ENCODE measurements around the gene TNFAIP6. TPM values are rescaled to one million over a fixed set of nuclear protein-coding genes. Genes with fewer than 3 reads are reported as not detected.

The TNFAIP6 gene
- total and polyA plus RNA-seq, 2 of the 8 experiments (the other 6 are each of a cell fraction or from before 2014, with no cell fraction given): 1.1 to 2.0 TPM

DNA sequence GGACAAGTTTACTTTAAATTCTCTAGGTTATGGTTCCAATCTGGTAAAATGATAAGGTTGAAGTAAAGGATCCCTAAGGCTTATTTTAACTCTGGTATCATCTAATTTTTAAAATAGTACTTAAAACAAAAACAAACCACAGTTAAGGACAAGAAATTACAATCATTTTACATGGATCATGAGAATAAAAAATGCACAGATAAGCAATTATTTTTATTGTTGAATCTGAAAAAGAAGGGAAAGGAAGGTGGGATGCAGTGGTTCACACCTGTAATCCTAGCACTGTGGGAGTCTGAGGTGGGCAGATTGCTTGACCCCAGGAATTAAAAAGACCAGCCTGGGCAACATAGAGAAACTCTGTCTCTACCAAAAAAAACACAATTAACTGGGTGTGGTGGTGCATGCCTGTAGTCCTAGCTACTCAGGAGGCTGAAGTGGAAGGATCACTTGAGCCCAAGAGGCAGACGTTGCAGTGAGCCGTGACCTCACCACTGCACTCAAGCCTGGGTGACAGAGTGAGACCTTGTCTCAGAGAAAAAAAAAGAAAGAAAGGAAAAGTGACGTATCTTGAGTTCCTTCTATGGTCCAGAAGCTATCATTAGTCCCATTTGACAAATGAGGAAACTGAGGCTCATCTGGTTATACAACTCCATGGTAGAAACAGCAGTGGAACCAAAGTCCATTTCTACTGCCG, 2.5 kb downstream of the TNFAIP6 start:
- DNase-seq (ENCODE audit: low read depth in 1 of 2, low spot score in 2 of 2): no peak
- no peak for FAIRE-seq
- 90% methylated on average over 4 of the region's 4 CpGs; no CpG with 5 or more reads in 1 of the 2 experiments for WGBS, 2 experiments (ENCODE audit: extremely low coverage in 1 of 2, insufficient coverage in 1 of 2, insufficient read length in 1 of 2, insufficient replicate concordance in 2 of 2, low coverage in 1 of 2, low lambda C conversion rate in 2 of 2, missing lambda C conversion rate in 1 of 2)
- POLR2A ChIA-PET (ENCODE audit: partially characterized antibody): no interaction called here
- Histone ChIP-seq H3K79me2 (ENCODE audit: control insufficient read depth in 1 of 2, insufficient read depth in 2 of 2, low read length in 2 of 2) (no peaks in the 10 kb centered on the region), H3K36me3 (ENCODE audit: control insufficient read depth in 2 of 4, insufficient read depth in 4 of 4, low read length in 3 of 4) (no peaks in the 10 kb centered on the region), H2BK12ac (ENCODE audit: low read depth, low read length) (no peak overlapping the region), H3K23ac (ENCODE audit: insufficient read length) (no peak overlapping the region), H3K27ac (ENCODE audit: low read depth, low read length) (no peak overlapping the region), H3K9me3 (ENCODE audit: insufficient read depth in 2 of 2, low read depth in 1 of 2, low read length in 1 of 2) (no peaks in the 10 kb centered on the region), H3K27me3 (replicated peaks in 1 of 4; ENCODE audit: control insufficient read depth in 3 of 4, extremely low read depth in 1 of 4, insufficient read depth in 3 of 4, low read length in 3 of 4) (no peaks in the 10 kb centered on the region), H3K4me1 (replicated peaks in 1 of 4; ENCODE audit: control insufficient read depth in 3 of 4, insufficient read depth in 4 of 4, low read length in 3 of 4) (peaks cover 0 to 4% (median 1%) of the 10 kb centered on the region in 4 experiments; a peak in 2 of 7 replicates), H3K18ac (ENCODE audit: extremely low read depth, low read length) (no peak overlapping the region), H2BK15ac (ENCODE audit: low read length) (no peak overlapping the region), H3K14ac (ENCODE audit: insufficient read length) (no peak overlapping the region), H3K4me2 (ENCODE audit: insufficient read depth in 1 of 2, low read depth in 2 of 2, low read length in 2 of 2) (no peak overlapping the region), H3K79me1 (ENCODE audit: low read depth, low read length) (no peaks in the 10 kb centered on the region), H4K20me1 (replicated peaks in 1 of 2; ENCODE audit: control insufficient read depth in 1 of 2, insufficient read depth in 2 of 2, low read length in 2 of 2) (no peaks in the 10 kb centered on the region), H3K9ac (replicated peaks in 1 of 4; ENCODE audit: extremely low read depth in 1 of 4, low read depth in 3 of 4, low read length in 3 of 4) (no peak overlapping the region), H3K56ac (replicated peaks; ENCODE audit: insufficient read length, low read depth, low read length) (no peak overlapping the region), H2AK5ac (ENCODE audit: low read depth, low read length) (no peak overlapping the region), H4K8ac (ENCODE audit: extremely low read depth, insufficient read depth, low read length) (no peak overlapping the region), H2BK120ac (replicated peaks; ENCODE audit: low read depth, low read length) (no peak overlapping the region), H4K91ac (replicated peaks; ENCODE audit: insufficient read length, low read length) (no peak overlapping the region), H2BK5ac (ENCODE audit: low read depth, low read length) (no peak overlapping the region), H2BK20ac (ENCODE audit: low read length) (no peak overlapping the region), H2AFZ (ENCODE audit: low read length) (no peak overlapping the region), H3K4me3 (ENCODE audit: extremely low read depth in 1 of 4, insufficient read depth in 2 of 4, low read depth in 3 of 4, low read length in 4 of 4) (no peak overlapping the region), H3K4ac (replicated peaks; ENCODE audit: insufficient read length, low read depth, low read length) (no peak overlapping the region), H3K23me2 (ENCODE audit: low read depth, low read length) (no peaks in the 10 kb centered on the region), H4K5ac (ENCODE audit: insufficient read length, low read depth, low read length) (no peak overlapping the region)
- CTCF ChIA-PET (ENCODE audit: partially characterized antibody): no interaction called here
- TF ChIP-seq CBX5 (IDR thresholded peaks at IDR 0.05; ENCODE audit: low read depth, low read length): no peak

Measured in H1 (cell line).